ENCODE results near the gene GAS2L2. TPM values are rescaled to one million over a fixed set of nuclear protein-coding genes. Genes with fewer than 3 reads are reported as not detected.

The GAS2L2 gene
- total and polyA plus RNA-seq, 4 donors, result 1.6 to 11.5 (median 3.9) TPM

GRCh38 chr17:35694906-35695305 lies 58.1 kb downstream of the GAS2L2 start:
- Histone ChIP-seq H3K27ac (ENCODE audit: low read depth in 1 of 2, low read length in 1 of 2) (peak overlapping the region in 1 of 2 donors; percentile 23), H3K36me3 (ENCODE audit: control insufficient read depth in 4 of 4, insufficient read depth in 4 of 4, low read length in 4 of 4) (peaks cover 3 to 36% (median 26%) of the 10 kb centered on the region in 4 donors), H3K27me3 (ENCODE audit: control insufficient read depth in 3 of 3, insufficient read depth in 3 of 3, low read length in 2 of 3) (no peaks in the 10 kb centered on the region), H3K4me3 (no peak overlapping the region), H3K9me3 (ENCODE audit: control insufficient read depth in 4 of 4, insufficient read depth in 3 of 4, low read length in 3 of 4) (no peaks in the 10 kb centered on the region), H3K4me1 (ENCODE audit: control insufficient read depth in 5 of 5, insufficient read depth in 5 of 5, low read length in 5 of 5) (peaks cover 0 to 8% (median 0%) of the 10 kb centered on the region in 5 donors), H3K9ac (ENCODE audit: insufficient read depth in 1 of 2, low read length in 2 of 2) (no peak overlapping the region)
- TF ChIP-seq CTCF (IDR thresholded peaks at IDR 0.05; ENCODE audit: control extremely low read depth, extremely low read depth), result no peak
- 76 to 85% methylated on average over 2 of the region's 2 CpGs for WGBS, 2 donors
- DNase-seq (no peak), ATAC-seq (ENCODE audit: insufficient read depth, low FRiP score) (no peak)

Other genes starting within 250 kb of the GAS2L2 start
- 10 to 100 TPM in 1 of 2 donors, 1 to 10 TPM in 1; 2.1 to 13.2 TPM for gene SLFN12L, start 215.6 kb downstream of the GAS2L2 start, total RNA-seq
- under 1 TPM; 0.59 to 0.88 TPM for gene SLFN12L, start 215.6 kb downstream of the GAS2L2 start, polyA plus RNA-seq
- gene SLFN14, start 192.4 kb downstream of the GAS2L2 start, total RNA-seq, result 1 to 10 TPM in 1 of 2 donors, not detected in 1; 2.3 TPM
- gene SLFN14, start 192.4 kb downstream of the GAS2L2 start, polyA plus RNA-seq, result under 1 TPM in 1 of 2 donors, not detected in 1; 0.34 TPM
- 1 to 10 TPM; 5.1 to 5.3 TPM for gene PEX12, start 174.7 kb downstream of the GAS2L2 start, total RNA-seq
- gene PEX12, start 174.7 kb downstream of the GAS2L2 start, polyA plus RNA-seq, result 1 to 10 TPM; 2.6 to 3.7 TPM
- gene AP2B1, start 165.9 kb downstream of the GAS2L2 start, total RNA-seq, result 100 to 1,000 TPM; 110 to 156 TPM
- 10 to 100 TPM; 52.9 to 55.3 TPM for gene AP2B1, start 165.9 kb downstream of the GAS2L2 start, polyA plus RNA-seq
- gene RASL10B, start 21.6 kb downstream of the GAS2L2 start, total RNA-seq, result under 1 TPM in 1 of 2 donors, not detected in 1; 0.80 TPM
- under 1 TPM; 0.57 to 1.00 TPM for gene RASL10B, start 21.6 kb downstream of the GAS2L2 start, polyA plus RNA-seq
- gene C17orf50, start 7.6 kb upstream of the GAS2L2 start, total RNA-seq, result under 1 TPM in 1 of 2 donors, not detected in 1; 0.40 TPM
- under 1 TPM; 0.18 to 0.26 TPM for gene C17orf50, start 7.6 kb upstream of the GAS2L2 start, polyA plus RNA-seq
- gene MMP28, start 42.4 kb upstream of the GAS2L2 start, total RNA-seq, result 10 to 100 TPM; 30.5 to 54.5 TPM
- 10 to 100 TPM; 34.2 to 72.6 TPM for gene MMP28, start 42.4 kb upstream of the GAS2L2 start, polyA plus RNA-seq
- 100 to 1,000 TPM; 134 to 138 TPM for gene TAF15, start 56.2 kb upstream of the GAS2L2 start, total RNA-seq
- gene TAF15, start 56.2 kb upstream of the GAS2L2 start, polyA plus RNA-seq, result 10 to 100 TPM; 88.5 to 94.1 TPM
- under 1 TPM in 1 of 2 donors, not detected in 1; 0.17 TPM for gene HEATR9, start 115.7 kb upstream of the GAS2L2 start, total RNA-seq
- gene HEATR9, start 115.7 kb upstream of the GAS2L2 start, polyA plus RNA-seq, result under 1 TPM in 1 of 2 donors, not detected in 1; 0.05 TPM
- gene CCL5, start 127.1 kb upstream of the GAS2L2 start, total RNA-seq, result 1 to 10 TPM; 3.2 to 6.8 TPM
- 10 to 100 TPM; 14.5 to 15.3 TPM for gene CCL5, start 127.1 kb upstream of the GAS2L2 start, polyA plus RNA-seq
- gene RDM1, start 177.5 kb upstream of the GAS2L2 start, total RNA-seq, result not detected
- gene RDM1, start 177.5 kb upstream of the GAS2L2 start, polyA plus RNA-seq, result under 1 TPM; 0.10 to 0.26 TPM
- not detected for gene LYZL6, start 190.5 kb upstream of the GAS2L2 start, total RNA-seq
- not detected for gene LYZL6, start 190.5 kb upstream of the GAS2L2 start, polyA plus RNA-seq
- gene CCL16, start 228.3 kb upstream of the GAS2L2 start, total RNA-seq, result under 1 TPM in 1 of 2 donors, not detected in 1; 0.18 TPM
- under 1 TPM; 0.14 to 0.20 TPM for gene CCL16, start 228.3 kb upstream of the GAS2L2 start, polyA plus RNA-seq
- 10 to 100 TPM in 1 of 2 donors, 1 to 10 TPM in 1; 2.9 to 25.3 TPM for gene CCL14, start 233.5 kb upstream of the GAS2L2 start, total RNA-seq
- gene CCL14, start 233.5 kb upstream of the GAS2L2 start, polyA plus RNA-seq, result 10 to 100 TPM; 31.3 to 66.0 TPM
- gene CCL15, start 248.3 kb upstream of the GAS2L2 start, total RNA-seq, result 1 to 10 TPM; 1.3 to 1.4 TPM
- gene CCL15, start 248.3 kb upstream of the GAS2L2 start, polyA plus RNA-seq, result 1 to 10 TPM in 1 of 2 donors, under 1 TPM in 1; 0.84 to 1.1 TPM

Measured in lung (tissue), 12 donors.